ENCODE results near the gene KCND2. TPM values are rescaled to one million over a fixed set of nuclear protein-coding genes. Genes with fewer than 3 reads are reported as not detected.
"Not testable (repeated sequence)": the region's sequence is repeated elsewhere in the genome, so short reads cannot be mapped to it uniquely, and the experiment has no call there.

KCND2 gene
- total RNA-seq, 1 experiment from 2014 or later: 0.33 TPM

DNA sequence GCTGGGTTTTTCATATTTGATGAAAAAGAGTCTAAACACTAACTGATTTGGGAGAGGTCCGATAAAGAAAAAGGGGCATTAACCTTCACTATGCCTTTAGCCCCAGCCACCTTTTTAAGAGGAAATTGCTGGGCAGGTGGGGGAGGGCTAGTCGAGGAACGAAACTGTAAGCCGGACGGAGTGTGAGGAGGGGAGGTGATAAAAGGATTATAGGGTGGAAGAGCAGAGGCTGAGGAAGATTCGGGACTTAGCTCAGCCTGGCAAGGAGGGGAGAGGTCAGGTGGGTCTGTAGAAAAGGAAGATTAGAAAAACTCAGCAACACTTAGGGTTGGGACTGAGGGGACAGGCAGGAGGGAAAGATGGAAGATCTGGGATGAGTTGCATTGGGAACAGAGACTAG lies 508.0 kb downstream of the KCND2 start:
- ChIA-PET CTCF (no interaction called here), POLR2A (ENCODE audit: unreplicated experiment) (no interaction called here)
- H3K27ac ChIP-seq (ENCODE audit: low read length): no peak overlapping the region
- H3K27me3 ChIP-seq (ENCODE audit: low read length): no peaks in the 10 kb centered on the region
- intact Hi-C loops (cut with micrococcal nuclease): no loop called here
- DNase-seq (no peak), ATAC-seq (no peak)
- no peaks in the 10 kb centered on the region for H3K9me2 ChIP-seq (replicated peaks; ENCODE audit: low read length)
- H3F3A ChIP-seq (ENCODE audit: low read length, unreplicated experiment): no peaks in the 10 kb centered on the region
- TF ChIP-seq EZH2 (IDR thresholded peaks at IDR 0.05; ENCODE audit: low read length, unreplicated experiment) (no peak), EZH2phosphoT487 (IDR thresholded peaks at IDR 0.05; ENCODE audit: borderline replicate concordance, low read length) (no peak)
- TF ChIP-seq, protein P1, sequence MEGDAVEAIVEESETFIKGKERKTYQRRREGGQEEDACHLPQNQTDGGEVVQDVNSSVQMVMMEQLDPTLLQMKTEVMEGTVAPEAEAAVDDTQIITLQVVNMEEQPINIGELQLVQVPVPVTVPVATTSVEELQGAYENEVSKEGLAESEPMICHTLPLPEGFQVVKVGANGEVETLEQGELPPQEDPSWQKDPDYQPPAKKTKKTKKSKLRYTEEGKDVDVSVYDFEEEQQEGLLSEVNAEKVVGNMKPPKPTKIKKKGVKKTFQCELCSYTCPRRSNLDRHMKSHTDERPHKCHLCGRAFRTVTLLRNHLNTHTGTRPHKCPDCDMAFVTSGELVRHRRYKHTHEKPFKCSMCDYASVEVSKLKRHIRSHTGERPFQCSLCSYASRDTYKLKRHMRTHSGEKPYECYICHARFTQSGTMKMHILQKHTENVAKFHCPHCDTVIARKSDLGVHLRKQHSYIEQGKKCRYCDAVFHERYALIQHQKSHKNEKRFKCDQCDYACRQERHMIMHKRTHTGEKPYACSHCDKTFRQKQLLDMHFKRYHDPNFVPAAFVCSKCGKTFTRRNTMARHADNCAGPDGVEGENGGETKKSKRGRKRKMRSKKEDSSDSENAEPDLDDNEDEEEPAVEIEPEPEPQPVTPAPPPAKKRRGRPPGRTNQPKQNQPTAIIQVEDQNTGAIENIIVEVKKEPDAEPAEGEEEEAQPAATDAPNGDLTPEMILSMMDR (conservative IDR thresholded peaks at IDR 0.05; ENCODE audit: low read depth, low read length): no peak
- H3K4me3 ChIP-seq (ENCODE audit: low read length): no peak overlapping the region
- BruUV-seq (replicated peaks): no TSS peak
- H3K9ac ChIP-seq (ENCODE audit: low read length): no peak overlapping the region
- no peak overlapping the region for H2AFZ ChIP-seq (ENCODE audit: low read length)
- H3K79me2 ChIP-seq (ENCODE audit: low read length): no peaks in the 10 kb centered on the region
- H3K36me3 ChIP-seq (ENCODE audit: low read depth, low read length): no peaks in the 10 kb centered on the region
- no peaks in the 10 kb centered on the region for H3K9me3 ChIP-seq (ENCODE audit: low read length)
- H3K4me2 ChIP-seq (ENCODE audit: low read length): no peak overlapping the region
- H4K20me1 ChIP-seq (ENCODE audit: low read length): no peaks in the 10 kb centered on the region
- H3K4me1 ChIP-seq (ENCODE audit: insufficient read depth, low read length): no peaks in the 10 kb centered on the region

GRCh38 chr7:120781924-120782323 lies 508.9 kb downstream of the KCND2 start:
- H3K9me2 ChIP-seq (replicated peaks; ENCODE audit: low read length); H3K9me3 ChIP-seq (ENCODE audit: low read length); intact Hi-C loops (cut with micrococcal nuclease); H2AFZ ChIP-seq (ENCODE audit: low read length); H3K9ac ChIP-seq (ENCODE audit: low read length); BruUV-seq (replicated peaks); POLR2A ChIA-PET (ENCODE audit: unreplicated experiment); H3F3A ChIP-seq (ENCODE audit: low read length, unreplicated experiment); DNase-seq; H3K4me2 ChIP-seq (ENCODE audit: low read length); ATAC-seq; H3K27ac ChIP-seq (ENCODE audit: low read length); H3K4me1 ChIP-seq (ENCODE audit: insufficient read depth, low read length); H4K20me1 ChIP-seq (ENCODE audit: low read length); H3K4me3 ChIP-seq (ENCODE audit: low read length); H3K36me3 ChIP-seq (ENCODE audit: low read depth, low read length); CTCF ChIA-PET; H3K27me3 ChIP-seq (ENCODE audit: low read length); H3K79me2 ChIP-seq (ENCODE audit: low read length): not testable (repeated sequence)

- BruUV-seq (replicated peaks): no TSS peak
- H3K9me3 ChIP-seq (ENCODE audit: low read length): no peaks in the 10 kb centered on the region
- no peaks in the 10 kb centered on the region for H3K79me2 ChIP-seq (ENCODE audit: low read length)
- TF ChIP-seq, protein P1 (conservative IDR thresholded peaks at IDR 0.05; ENCODE audit: low read depth, low read length): no peak
- no peak for TF ChIP-seq EZH2phosphoT487 (IDR thresholded peaks at IDR 0.05; ENCODE audit: borderline replicate concordance, low read length)
- no peak for DNase-seq
- no peak overlapping the region for H3K4me3 ChIP-seq (ENCODE audit: low read length)
- no peak for ATAC-seq
- ChIA-PET CTCF (no interaction called here), POLR2A (ENCODE audit: unreplicated experiment) (interaction anchor here (0.6 kb wide), 1 partner anchor 1013 kb away, joined by 3 read pairs; no protein-coding TSS in a partner anchor)
- H3K36me3 ChIP-seq (ENCODE audit: low read depth, low read length): no peaks in the 10 kb centered on the region
- no peaks in the 10 kb centered on the region for H4K20me1 ChIP-seq (ENCODE audit: low read length)
- no peak overlapping the region for H2AFZ ChIP-seq (ENCODE audit: low read length)
- H3K9ac ChIP-seq (ENCODE audit: low read length): no peak overlapping the region
- H3K27me3 ChIP-seq (ENCODE audit: low read length): no peaks in the 10 kb centered on the region
- no peaks in the 10 kb centered on the region for H3K4me1 ChIP-seq (ENCODE audit: insufficient read depth, low read length)
- no peak overlapping the region for H3K27ac ChIP-seq (ENCODE audit: low read length)
- no peaks in the 10 kb centered on the region for H3F3A ChIP-seq (ENCODE audit: low read length, unreplicated experiment)
- H3K9me2 ChIP-seq (replicated peaks; ENCODE audit: low read length): no peaks in the 10 kb centered on the region
- no peak overlapping the region for H3K4me2 ChIP-seq (ENCODE audit: low read length)
- intact Hi-C loops (cut with micrococcal nuclease): no loop called here
Measured at GRCh38 chr7:120783273-120783672, 510.3 kb downstream of the KCND2 start.

Measured in PC-3 (cell line).